Posterior cingulate gyrus (tissue), 11 donors: ENCODE data around the gene GRK1.
A peak's percentile ranks its signal among the peaks of the same experiment; 100 is the strongest.
"Not testable (repeated sequence)": the region's sequence is repeated elsewhere in the genome, so short reads cannot be mapped to it uniquely, and the experiment has no call there.

Experiments
- DNase-seq, 10 donors: peaks; one replicate each; pipeline versions ENCODE4 v3.0.0 to v3.0.0-alpha.2; 2020 to 2021; ENCODE audit warnings: mixed read lengths in 3 of 10
- intact Hi-C: fragments of 100-400 bp; cut with DNase I; formaldehyde crosslinking; loops from one replicate; pipeline ENCODE4 v1.15.1; 2023

GRK1 gene

DNA sequence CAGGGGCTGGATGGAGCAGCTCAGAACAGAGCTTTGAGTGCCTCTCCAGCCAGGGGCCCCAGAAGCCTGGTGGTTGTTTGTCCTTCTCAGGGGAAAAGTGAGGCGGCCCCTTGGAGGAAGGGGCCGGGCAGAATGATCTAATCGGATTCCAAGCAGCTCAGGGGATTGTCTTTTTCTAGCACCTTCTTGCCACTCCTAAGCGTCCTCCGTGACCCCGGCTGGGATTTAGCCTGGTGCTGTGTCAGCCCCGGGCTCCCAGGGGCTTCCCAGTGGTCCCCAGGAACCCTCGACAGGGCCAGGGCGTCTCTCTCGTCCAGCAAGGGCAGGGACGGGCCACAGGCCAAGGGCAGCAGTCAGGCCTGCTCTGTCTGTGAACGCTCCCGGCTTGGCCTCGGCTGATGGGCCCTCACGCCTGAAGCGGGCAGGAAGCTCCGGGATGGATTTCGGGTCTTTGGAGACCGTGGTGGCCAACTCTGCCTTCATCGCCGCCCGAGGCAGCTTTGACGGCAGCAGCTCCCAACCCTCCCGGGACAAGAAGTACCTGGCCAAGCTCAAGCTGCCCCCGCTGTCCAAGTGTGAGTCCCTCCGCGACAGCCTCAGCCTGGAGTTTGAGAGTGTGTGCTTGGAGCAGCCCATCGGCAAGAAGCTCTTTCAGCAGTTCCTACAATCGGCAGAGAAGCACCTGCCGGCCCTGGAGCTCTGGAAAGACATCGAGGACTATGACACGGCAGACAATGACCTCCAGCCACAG is at the start of gene GRK1:
TSS of gene GRK1 (plus strand) at position 269 of the 751 bp plus-strand sequence. CDS start at position 437, 168 bp downstream.
- intact Hi-C loops: no loop called here
- peak in 2 of 10 donors; percentile 20 to 77 for DNase-seq

DNA sequence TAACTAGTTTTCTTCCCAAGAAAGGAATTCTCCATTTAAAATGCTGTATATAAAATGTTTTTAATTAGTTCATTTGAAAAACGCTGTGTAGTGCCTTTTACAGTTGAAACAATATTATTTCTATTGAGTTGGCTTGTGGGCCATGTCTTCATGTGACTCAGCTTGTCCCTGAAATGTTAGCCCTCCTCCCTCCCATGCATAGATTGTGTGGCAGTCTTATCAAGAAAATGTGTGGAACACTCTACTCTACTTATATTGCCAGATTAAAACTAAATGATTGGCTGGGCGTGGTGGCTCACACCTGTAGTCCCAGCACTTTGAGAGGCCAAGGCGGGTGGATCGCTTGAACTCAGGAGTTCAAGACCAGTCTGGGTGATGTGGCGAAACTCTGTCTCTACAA is 49.1 kb upstream of the GRK1 start:
- intact Hi-C loops: no loop called here
- DNase-seq: peak in 2 of 10 donors; percentile 8 to 9

DNA sequence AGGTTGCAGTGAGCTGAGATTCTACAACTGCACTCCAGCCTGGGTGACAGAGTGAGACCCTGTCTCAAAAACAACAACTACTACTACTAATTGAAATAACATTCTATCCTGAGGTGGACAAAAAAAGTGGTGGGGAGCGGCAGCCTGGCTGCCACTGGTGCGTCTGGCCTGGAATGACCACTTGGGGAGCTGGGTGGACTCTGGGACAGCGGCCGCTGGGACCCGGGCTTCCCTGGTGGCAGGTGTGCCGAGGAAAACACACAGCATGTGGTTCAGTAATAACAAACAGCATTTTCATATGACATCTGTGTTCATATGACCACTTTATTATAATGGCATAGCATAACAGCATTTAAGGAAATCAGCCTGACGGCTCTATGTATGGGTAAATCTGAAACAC is 48.6 kb upstream of the GRK1 start:
- peak in 3 of 10 donors; percentile 44 to 55 (median 49) for DNase-seq
- intact Hi-C loops: no loop called here

DNA sequence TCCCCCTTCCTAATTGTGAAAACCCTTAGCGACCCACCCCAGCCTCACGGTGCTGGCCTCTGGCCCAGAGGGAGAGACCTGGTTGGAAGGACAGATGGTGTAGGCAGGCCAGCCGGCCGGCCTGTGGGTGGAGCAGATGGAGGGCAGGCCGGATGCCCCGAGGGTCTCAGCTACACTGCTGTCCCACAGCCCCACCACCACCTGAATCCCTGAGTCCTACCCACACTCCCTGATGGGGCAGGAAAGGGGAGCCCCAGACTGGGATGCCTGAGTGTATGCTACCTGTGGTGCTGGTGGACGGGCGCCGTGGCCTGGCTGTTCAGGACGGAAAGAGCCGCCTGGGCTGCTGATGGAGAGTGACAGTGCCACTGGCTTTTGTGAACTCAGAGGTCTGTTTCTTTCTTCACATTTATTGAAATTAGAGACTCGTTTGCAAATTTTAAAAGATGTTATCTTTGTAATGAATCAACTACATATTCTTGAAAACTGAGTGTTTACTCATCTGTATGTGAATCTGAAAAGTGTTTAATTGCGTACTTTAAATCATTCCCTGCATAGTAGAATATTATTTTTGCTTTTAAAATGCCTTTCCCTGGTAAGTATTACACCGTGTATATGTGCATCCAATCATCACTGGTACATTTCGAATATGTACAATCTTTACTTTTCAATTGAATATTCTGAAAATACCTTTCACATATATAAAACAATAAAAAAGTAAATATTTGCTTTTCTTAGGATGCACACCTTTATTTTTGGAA is 46.8 kb upstream of the GRK1 start:
- DNase-seq: peak in 3 of 10 donors; percentile 63 to 73 (median 65)
- intact Hi-C loops: no loop called here

DNA sequence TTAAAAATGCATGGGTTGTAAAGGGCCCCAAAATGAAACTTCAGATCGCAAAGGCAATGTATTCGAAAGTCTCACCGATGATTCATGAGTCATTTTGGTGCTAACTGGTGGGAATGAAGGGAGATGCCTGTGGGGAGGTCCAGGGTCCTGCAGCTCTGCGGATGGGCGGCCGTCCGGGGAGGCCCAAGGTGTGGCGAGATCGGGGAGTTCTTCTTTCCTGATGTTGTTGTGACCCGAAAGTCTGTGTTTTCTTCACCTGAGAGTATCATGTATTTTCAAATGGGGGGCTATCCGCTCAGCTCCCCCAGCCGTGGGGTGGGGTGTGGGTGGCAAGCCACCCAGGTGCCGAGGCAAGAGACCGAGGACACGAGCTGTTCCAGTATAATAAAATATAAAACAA is 46.0 kb upstream of the GRK1 start:
- peak in 3 of 10 donors; percentile 55 to 63 (median 59) for DNase-seq
- intact Hi-C loops: no loop called here

DNA sequence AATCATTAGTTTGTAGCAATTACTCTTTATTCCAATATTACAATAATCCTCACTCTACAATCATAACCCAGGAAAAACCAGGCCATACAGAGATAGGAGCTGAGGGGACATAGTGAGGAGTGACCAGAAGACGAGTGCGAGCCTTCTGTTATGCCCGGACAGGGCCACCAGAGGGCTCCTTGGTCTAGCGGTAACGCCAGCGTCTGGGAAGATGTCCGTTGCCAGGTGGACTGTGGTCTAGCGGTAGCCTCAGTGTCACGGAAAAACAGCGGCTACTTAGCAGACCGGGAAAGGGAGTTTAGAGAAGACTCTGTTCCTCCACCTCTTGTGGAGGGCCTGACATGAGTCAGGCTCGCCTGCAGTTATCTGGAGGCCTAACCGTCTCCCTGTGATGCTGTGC is 45.5 kb upstream of the GRK1 start:
- intact Hi-C loops: not testable (repeated sequence)
- peak in 7 of 10 donors; percentile 22 to 92 (median 39) for DNase-seq

DNA sequence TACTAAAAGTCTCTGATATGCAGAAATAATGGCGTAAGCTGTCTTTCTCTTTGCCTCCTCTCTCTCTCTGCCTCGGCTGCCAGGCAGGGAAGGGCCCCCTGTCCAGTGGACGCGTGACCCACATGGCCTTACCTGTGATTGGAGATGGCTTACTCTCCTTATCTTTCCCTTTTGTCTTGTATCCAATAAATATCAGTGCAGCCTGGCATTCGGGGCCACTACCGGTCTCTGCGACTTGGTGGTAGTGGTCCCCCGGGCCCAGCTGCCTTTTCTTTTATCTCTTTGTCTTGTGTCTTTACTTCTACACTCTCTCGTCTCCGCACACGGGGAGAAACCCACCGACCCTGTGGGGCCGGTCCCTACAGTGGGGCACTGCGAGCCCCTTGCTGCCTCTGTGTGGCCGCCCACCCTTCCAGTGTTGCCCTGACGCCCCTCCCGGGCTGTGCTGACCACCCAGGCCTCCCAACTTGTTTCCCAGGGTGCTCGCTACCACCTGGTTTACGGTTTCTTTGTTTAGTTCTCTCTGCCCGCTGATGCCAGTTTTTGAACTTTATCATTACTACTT is 45.0 kb upstream of the GRK1 start:
- intact Hi-C loops: not testable (repeated sequence)
- DNase-seq: peak in 3 of 10 donors; percentile 24 to 58 (median 47)

DNA sequence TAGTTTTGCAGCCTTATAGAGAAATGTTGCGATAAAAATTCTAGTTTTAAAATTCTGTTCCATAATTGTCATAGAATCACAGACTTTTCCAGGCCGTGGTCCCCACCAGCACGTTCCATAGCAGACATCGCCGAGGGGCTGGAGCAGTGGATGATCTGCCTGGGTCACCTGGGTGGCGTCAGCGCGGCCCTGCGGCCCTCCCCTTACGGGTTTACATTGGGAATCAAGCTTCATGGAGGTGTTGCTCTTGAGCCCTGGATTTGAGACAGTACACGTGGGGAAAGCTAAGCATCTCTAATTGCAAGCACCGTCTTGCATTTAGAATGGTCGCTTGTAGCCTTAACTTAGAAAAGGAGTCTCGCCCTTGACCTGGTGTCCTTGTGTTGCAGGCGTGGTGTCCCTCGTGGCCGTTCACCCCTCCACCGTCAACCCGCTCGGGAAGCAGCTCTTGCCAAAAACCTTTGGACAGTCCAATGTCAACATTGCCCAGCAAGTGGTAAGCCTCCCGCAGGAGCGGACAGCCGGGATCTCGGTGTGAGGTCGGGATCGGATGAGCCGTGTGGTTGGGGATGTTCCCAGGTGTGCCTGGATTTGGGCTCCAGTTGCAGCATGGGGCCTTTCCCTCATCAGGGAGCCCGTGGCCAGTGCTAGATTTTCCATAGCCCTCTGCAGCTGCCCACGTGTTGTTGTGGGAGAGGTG is 44.1 kb upstream of the GRK1 start:
- intact Hi-C loops: no loop called here
- peak in 3 of 10 donors; percentile 58 to 78 (median 69) for DNase-seq

DNA sequence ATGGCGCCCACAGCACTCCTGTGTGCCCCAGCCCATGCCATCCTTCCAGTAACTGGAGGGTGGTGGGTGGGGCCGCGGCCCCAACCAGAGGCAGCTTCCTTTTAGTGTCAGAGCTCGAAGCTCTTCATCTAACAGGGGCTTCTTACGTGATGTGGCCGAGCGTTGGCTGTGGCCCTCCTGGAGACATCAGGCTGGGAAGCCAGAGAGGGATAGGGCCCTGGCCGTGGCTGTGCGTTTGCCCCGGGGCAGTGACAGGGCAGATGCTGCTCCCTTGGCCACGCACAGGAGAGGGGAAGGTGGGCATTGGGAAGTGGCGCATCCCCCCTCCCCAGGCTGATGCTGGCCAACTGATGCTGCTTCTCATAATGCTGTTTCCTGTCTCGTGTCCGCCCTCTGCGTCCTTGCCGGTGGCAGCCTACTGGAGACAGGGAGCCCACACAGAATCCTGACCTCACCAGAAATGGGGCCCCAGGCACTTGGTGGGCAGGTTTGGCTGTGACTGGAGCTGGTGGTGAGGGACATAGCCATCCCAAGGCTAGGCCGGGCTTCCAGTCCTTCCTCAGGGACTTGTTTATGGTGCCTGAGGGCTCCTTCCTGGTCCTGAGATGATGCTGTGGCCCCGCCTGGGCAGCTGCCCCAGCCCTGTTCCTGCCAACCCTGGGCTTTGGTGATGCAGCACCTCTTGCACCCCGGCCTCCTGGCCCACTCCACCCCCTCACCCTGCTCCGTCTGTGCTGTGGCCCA is 43.4 kb upstream of the GRK1 start:
- peak in 3 of 10 donors; percentile 55 to 79 (median 77) for DNase-seq
- intact Hi-C loops: no loop called here

DNA sequence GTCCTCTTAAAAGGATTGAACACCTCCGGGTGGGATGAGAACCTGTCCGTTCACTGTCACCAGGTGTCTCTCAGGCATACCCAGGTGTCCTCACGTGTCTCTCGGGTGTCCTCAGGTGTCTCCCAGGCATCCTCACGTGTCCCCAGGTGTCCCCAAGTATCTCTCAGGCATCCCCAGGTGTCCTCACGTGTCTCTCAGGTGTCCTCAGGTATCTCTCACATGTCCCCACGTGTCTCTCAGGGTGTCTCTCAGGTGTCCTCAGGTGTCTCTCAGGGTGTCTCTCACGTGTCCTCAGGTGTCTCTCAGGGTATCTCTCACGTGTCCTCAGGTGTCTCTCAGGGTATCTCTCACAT is 42.8 kb upstream of the GRK1 start:
- DNase-seq: peak in 1 of 10 donors; percentile 8
- intact Hi-C loops: no loop called here

DNA sequence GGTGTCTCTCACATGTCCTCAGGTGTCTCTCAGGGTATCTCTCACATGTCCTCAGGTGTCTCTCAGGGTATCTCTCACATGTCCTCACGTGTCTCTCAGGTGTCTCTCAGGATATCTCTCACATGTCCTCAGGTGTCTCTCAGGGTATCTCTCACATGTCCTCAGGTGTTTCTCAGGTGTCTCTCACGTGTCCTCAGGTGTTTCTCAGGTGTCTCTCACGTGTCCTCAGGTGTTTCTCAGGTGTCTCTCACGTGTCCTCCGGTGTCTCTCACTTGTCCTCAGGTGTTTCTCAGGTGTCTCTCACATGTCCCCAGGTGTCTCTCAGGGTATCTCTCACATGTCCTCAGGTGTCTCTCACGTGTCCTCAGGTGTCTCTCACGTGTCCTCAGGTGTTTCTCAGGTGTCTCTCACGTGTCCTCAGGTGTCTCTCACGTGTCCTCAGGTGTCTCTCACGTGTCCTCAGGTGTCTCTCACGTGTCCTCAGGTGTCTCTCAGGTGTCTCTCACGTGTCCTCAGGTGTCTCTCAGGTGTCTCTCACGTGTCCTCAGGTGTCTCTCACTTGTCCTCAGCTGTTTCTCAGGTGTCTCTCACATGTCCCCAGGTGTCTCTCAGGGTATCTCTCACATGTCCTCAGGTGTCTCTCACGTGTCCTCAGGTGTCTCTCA is 42.2 kb upstream of the GRK1 start:
- DNase-seq, intact Hi-C loops: not testable (repeated sequence)

DNA sequence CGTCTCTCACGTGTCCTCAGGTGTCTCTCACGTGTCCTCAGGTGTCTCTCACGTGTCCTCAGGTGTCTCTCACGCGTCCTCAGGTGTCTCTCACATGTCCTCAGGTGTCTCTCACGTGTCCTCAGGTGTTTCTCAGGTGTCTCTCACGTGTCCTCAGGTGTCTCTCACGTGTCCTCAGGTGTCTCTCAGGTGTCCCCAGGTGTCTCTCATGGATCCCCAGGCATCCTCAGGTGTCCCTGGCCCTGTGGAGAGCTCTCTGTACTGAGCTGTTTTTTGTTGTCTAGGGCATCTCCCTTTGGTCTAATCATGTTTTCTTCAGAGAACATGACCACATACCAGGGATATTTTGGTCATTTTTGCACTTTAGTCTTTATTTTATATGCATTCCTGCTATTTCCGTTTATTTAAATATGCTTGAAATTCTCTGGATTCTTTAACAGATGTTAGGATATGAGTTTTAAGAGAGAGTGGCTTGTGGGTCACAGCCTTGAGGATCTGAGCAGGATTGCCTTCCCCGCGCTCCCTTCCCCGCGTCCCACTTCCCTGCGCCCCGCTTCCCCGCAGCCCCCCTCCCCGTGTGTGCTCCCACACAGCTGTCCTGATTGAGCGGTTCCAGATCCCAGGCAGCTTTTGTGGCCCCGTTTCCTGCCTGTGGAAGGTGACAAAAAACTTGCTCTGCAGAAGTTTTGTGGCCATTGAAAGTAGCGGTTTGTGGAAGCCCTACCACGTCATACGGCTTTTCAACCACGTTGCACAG is 40.9 kb upstream of the GRK1 start:
- peak in 2 of 10 donors; percentile 34 for DNase-seq
- intact Hi-C loops: no loop called here

DNA sequence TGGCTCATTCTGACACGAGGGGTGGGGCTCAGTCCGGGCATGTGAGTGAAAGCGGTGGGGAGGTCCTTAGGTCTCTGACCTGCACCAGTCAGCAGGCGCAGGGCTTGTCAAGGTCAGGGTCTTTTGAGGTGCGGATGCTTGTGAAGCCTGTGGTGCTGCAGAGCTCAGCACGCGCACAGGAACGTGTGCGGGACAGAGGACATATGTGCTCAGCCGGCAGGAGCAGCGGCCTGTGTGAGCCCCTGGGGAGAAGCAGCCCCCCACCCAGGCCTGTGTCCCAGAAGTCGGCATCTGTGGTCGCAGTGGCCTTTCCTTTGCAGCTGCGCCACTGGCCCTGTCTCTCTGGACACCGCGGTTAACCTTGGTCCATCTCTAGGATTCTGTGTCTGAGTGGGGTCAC is 39.9 kb upstream of the GRK1 start:
- intact Hi-C loops: no loop called here
- DNase-seq: peak in 2 of 10 donors; percentile 49

DNA sequence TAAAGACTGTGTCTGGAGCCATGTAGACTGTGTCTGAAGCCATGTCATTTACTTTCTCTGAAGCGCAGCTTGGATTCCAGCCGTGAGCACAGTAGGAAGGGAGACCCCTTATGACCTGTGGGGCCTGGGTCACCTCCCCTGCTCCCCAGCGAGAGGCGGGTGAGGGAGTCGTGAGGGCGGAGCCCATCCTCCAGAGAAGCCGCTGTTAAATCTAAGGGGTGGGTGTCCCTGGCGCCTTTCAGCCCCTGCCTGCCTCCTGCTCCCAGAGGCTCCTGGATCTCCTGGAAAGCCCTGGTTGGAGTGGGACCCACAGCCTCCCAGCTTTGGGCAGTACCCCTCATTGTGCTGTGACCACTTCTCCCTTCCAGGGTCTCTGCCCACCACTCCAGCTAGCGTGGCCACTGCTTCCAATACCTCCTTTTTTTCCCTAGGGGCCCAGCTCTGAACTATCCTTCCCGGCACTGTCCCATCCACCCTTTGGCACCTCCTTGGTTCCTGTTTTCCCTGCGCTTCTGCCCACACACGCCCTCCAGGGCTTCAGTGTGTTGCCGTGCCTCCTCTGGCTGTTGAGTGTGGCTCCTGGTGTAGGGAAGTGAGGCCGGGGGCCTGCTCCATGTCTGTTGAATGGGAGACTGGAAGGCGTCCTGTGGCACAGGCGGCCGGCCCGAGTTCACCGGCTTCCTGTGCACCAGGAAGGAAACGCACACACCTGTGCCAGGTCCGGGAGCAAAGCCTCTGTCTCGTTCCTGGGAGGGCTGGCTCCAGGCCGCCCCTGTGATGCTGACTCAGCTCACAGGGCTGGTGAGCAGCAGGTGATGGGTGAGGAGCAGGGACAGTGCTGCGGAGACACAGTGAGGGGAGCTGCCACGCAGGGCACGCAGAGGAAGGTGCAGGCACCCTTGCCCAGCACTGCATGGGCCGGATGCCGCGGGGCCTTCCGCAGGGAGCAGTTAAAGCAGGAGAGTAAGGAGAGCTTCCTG is 38.4 kb upstream of the GRK1 start:
- intact Hi-C loops: no loop called here
- DNase-seq: peak in 3 of 10 donors; percentile 52 to 74 (median 64)

DNA sequence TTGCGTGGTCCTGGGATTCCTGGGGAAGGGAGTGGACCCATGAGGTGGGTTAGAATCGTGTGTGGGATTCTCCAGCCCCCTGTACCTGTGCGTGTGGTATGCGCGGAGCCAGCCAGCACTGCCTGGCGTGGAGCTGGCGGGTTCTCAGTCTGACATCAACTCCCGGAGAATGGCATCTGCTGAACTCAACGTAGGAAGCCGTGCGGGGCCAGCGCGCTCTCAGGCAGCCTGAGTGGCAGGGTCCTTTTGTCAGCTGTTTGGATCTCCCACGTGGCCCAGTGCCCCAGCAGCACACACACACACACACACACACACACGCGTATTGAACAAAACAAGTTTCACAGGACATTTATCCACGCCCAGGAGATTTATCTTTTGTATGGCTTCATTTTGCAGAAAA is 37.2 kb upstream of the GRK1 start:
- DNase-seq: peak in 3 of 10 donors; percentile 55 to 67 (median 61)

DNA sequence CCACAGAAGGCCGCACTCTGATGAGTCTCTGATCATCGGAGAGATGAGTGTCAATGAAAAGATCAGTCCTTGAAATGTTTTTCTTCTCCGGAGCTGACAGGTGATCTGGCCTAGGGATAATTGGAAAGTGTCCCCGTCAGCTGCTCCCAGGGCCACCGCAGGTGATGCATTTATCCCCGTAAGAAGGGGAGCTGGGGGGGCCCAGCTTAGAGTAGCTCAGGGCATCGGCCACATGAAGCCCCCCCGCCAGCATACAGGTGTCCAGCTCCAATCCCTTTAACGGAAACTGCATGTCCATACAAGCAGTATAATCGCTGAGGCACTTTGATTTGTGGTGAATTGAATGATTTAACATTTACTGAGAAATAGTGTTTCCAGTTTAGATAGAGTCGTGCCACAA is 36.7 kb upstream of the GRK1 start:
- intact Hi-C loops: no loop called here
- DNase-seq: peak in 3 of 10 donors; percentile 14 to 72 (median 22)

More for the DNA sequence above, 37.2 kb upstream of the GRK1 start:
- intact Hi-C loops: no loop called here

DNA sequence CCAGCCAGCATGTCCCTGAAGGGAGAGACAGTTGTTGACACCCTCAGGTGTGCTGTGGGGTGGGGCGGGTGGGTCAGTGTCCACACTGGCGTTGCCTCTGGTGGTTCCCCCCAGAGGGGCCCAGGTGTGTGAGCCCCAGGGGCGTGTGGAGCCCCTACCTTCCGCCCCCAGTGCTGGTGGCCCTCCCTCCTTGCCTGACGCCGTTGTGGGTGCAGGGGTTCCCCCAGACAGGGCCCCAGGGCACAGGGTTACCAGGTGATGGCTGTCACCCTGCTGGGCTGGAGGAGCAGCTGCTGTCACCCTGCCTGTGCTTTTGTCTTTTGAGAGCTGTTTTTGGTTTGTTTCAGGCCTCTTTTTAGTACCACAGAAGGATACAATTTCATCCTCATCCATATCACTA is 36.2 kb upstream of the GRK1 start:
- intact Hi-C loops: no loop called here
- peak in 2 of 10 donors; percentile 45 to 53 for DNase-seq
